GM23338 (cell line): ENCODE measurements around the gene FGFR3. TPM values are rescaled to one million over a fixed set of nuclear protein-coding genes. Genes with fewer than 3 reads are reported as not detected.

Experiments
- ATAC-seq: fragments of 200-7000 bp; cut with Tn5 transposase; 3 replicates; pipeline ENCODE4 v1.9.1; 2020
- DNase-seq: peaks from one replicate; pipeline ENCODE4 v3.0.0-alpha.2; 2015; ENCODE audit warnings: low spot score
- H2AFZ ChIP-seq: fragments of 200-600 bp; sonication (generic); 2 replicates; pipeline ENCODE4 v1.8.0; 2016; ENCODE audit warnings: antibody characterized with exemption, mild to moderate bottlenecking, moderate library complexity
- H3F3A ChIP-seq: fragments of 200-600 bp; sonication (generic); replicated peaks from 2 replicates; pipeline ENCODE4 v1.8.0; 2017; ENCODE audit warnings: antibody characterized with exemption, mixed run types, low read depth
- H3K27ac ChIP-seq: fragments of 200-600 bp; sonication (generic); 2 replicates; pipeline ENCODE4 v1.6.1; 2016; ENCODE audit warnings: low read depth
- H3K27me3 ChIP-seq: fragments of 200-600 bp; sonication (generic); 2 replicates; pipeline ENCODE4 v1.8.0; 2016; ENCODE audit warnings: mild to moderate bottlenecking, mixed run types, moderate library complexity; ENCODE audit not compliant: insufficient read depth
- H3K36me3 ChIP-seq: fragments of 200-600 bp; sonication (generic); 2 replicates; pipeline ENCODE4 v1.8.0; 2016; ENCODE audit warnings: mild to moderate bottlenecking; ENCODE audit not compliant: insufficient read depth
- H3K4me1 ChIP-seq: fragments of 200-600 bp; sonication (generic); 2 replicates; pipeline ENCODE4 v1.8.0; 2016; ENCODE audit warnings: mild to moderate bottlenecking, moderate library complexity; ENCODE audit not compliant: insufficient read depth
- H3K4me2 ChIP-seq: fragments of 200-600 bp; sonication (generic); 2 replicates; pipeline ENCODE4 v1.7.1; 2017; ENCODE audit warnings: mixed run types
- H3K4me3 ChIP-seq: fragments of 200-600 bp; sonication (generic); 2 replicates; pipeline ENCODE4 v1.6.1; 2016; ENCODE audit warnings: mixed run types
- H3K79me2 ChIP-seq: fragments of 200-600 bp; sonication (generic); replicated peaks from 2 replicates; pipeline ENCODE4 v1.8.0; 2017; ENCODE audit warnings: mild to moderate bottlenecking; ENCODE audit not compliant: insufficient read depth
- H3K9me2 ChIP-seq: fragments of 200-600 bp; sonication (generic); 2 replicates; pipeline ENCODE4 v1.8.0; 2017; ENCODE audit not compliant: insufficient read depth
- H4K20me1 ChIP-seq: fragments of 200-600 bp; sonication (generic); replicated peaks from 2 replicates; pipeline ENCODE4 v1.8.0; 2017; ENCODE audit warnings: mild to moderate bottlenecking; ENCODE audit not compliant: insufficient read depth
- H3K27ac Mint-ChIP-seq: 2 replicates; pipeline ENCODE4 v1.8.0; 2020; ENCODE audit warnings: inconsistent platforms, mild to moderate bottlenecking, moderate library complexity, mixed read lengths
- H3K27me3 Mint-ChIP-seq: 3 replicates; pipeline ENCODE4 v1.8.0; 2022; ENCODE audit warnings: low read depth, mild to moderate bottlenecking, moderate library complexity, mixed read lengths, inconsistent platforms; ENCODE audit not compliant: insufficient read depth, poor library complexity
- H3K36me3 Mint-ChIP-seq: 3 replicates; pipeline ENCODE4 v1.8.0; 2021; ENCODE audit warnings: low read depth, mild to moderate bottlenecking, inconsistent platforms, moderate library complexity, mixed read lengths
- H3K4me1 Mint-ChIP-seq: 3 replicates; pipeline ENCODE4 v1.8.0; 2020; ENCODE audit warnings: mild to moderate bottlenecking, inconsistent platforms, mixed read lengths
- H3K4me3 Mint-ChIP-seq: 3 replicates; pipeline ENCODE4 v1.8.0; 2021; ENCODE audit warnings: moderate library complexity, mild to moderate bottlenecking, inconsistent platforms, mixed read lengths
- H3K9me3 Mint-ChIP-seq: 3 replicates; pipeline ENCODE4 v1.8.0; 2020; ENCODE audit warnings: moderate library complexity, mild to moderate bottlenecking, inconsistent platforms, mixed read lengths
- CREB1 ChIP-seq: fragments of 250-450 bp; sonication (Bioruptor Pico); IDR thresholded peaks from 2 replicates; pipeline ENCODE4 v1.5.0; 2020; ENCODE audit warnings: low read depth, mild to moderate bottlenecking, moderate library complexity
- EZH2 ChIP-seq: fragments of 200-600 bp; sonication (generic); IDR thresholded peaks from one replicate; pipeline ENCODE4 v1.8.0; 2017; ENCODE audit warnings: antibody characterized with exemption, mild to moderate bottlenecking, low read depth; ENCODE audit not compliant: unreplicated experiment
- EZH2phosphoT487 ChIP-seq: fragments of 200-600 bp; sonication (generic); IDR thresholded peaks from one replicate; pipeline ENCODE4 v1.8.1; 2018; ENCODE audit warnings: antibody characterized with exemption; ENCODE audit not compliant: unreplicated experiment
- JUNB ChIP-seq: IDR thresholded peaks from one replicate; pipeline ENCODE4 v1.6.1; 2016; ENCODE audit warnings: antibody characterized with exemption; ENCODE audit not compliant: unreplicated experiment
- NANOG ChIP-seq: IDR thresholded peaks from 2 replicates; pipeline ENCODE4 v1.6.1; 2016; ENCODE audit warnings: antibody characterized with exemption, borderline replicate concordance
- POLR2AphosphoS5 ChIP-seq: IDR thresholded peaks from 2 replicates; pipeline ENCODE4 v1.6.1; 2016; ENCODE audit warnings: antibody characterized with exemption, low read depth
- STAT1 ChIP-seq: IDR thresholded peaks from one replicate; pipeline ENCODE4 v1.6.1; 2016; ENCODE audit warnings: antibody characterized with exemption; ENCODE audit not compliant: unreplicated experiment
- ZNF114 ChIP-seq: fragments of 250-450 bp; sonication (Bioruptor Pico); IDR thresholded peaks from 2 replicates; pipeline ENCODE4 v1.5.0; 2020; ENCODE audit warnings: mild to moderate bottlenecking, moderate library complexity
- ZNF331 ChIP-seq: fragments of 250-450 bp; sonication (Bioruptor Pico); IDR thresholded peaks from 2 replicates; pipeline ENCODE4 v1.5.0; 2020; ENCODE audit warnings: low read depth, mild to moderate bottlenecking, moderate library complexity
- polyA plus RNA-seq: library from polyadenylated mRNA; unstranded; fragments of >200 nt; fragmentation: Nextera tagmentation; extraction: Ambion mirVana; gene quantifications from 2 replicates; pipeline ENCODE4 v1.2.1, GENCODE V29; 2016
- total RNA-seq: library from RNA; depleted of rRNA; stranded (reverse); fragments of >200 nt; shearing (Covaris generic); gene quantifications from 2 replicates; pipeline ENCODE4 v1.2.3, GENCODE V29; 2014
- TF ChIP-seq, protein P1 (sequence below): IDR thresholded peaks from 2 replicates; pipeline ENCODE4 v1.6.1; 2016; ENCODE audit warnings: antibody characterized with exemption
- TF ChIP-seq, protein P2 (sequence below): IDR thresholded peaks from one replicate; pipeline ENCODE4 v1.6.1; 2018; ENCODE audit warnings: antibody characterized with exemption; ENCODE audit not compliant: unreplicated experiment

The FGFR3 gene
- total and polyA plus RNA-seq, 2 experiments from 2014 or later, result 3.6 to 17.4 TPM

DNA sequence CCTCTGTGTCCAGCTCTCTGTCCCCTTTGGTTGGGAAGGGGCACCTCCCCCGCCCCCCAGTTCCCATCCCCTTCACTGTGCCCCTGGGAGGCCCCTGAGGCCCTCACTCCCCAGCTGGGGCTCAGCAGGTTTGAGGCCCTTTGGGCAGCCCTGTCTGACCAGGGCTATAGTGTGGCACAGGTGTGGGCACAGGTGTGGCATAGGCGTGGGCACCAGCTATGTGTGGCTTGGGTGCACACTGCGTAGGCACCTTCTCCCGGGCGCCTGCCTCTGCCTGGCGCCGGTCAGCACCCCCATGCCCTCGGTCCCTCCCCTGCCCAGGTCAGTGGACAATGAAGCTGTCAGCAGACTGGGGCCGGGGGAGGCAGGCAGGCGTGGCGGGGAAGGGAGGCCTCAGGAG, 7.5 kb upstream of the FGFR3 start:
- ATAC-seq, result no peak
- no peak overlapping the region for H3K4me3 Mint-ChIP-seq
- H3K27ac Mint-ChIP-seq, result no peak overlapping the region

DNA sequence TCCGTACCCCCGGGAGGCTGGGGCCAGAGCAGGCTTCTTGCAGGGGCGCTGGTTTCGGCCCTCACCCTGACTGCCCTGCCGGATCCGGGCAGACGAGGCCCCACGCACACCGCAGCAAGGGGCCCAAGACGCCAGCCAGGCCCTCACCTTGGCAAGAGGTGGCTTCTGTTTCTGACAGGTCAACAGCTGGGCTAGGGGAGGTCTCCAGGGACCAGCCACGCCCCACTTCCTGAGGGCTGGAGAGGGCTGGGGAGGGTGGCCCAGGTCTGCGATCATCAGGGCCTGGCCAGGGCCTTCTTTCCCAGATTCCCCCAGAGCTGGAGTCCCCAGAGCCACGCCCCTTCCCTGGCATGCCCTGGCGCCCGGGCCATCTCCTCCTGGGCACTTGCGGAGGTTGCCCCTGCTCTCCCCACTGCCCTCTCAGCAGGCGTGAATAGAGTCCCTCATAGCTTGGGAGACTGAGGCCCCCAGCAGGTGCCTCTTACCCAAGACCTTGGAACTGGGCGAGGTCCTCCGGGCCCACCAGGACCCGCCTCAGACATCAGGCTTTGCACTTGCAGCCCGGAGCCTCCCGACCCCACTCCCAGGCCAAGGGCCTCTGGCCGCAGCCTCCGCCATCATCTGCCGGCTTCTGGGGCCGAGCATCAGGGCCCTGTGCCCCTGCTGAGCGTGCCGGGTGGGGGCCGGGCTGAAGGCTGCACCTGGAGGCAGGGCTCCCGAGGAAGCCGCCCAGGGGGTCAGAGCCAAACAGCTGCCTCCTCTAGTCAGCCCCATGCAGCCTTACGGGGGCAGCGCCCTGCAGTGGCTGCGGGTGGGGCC, 6.3 kb upstream of the FGFR3 start:
- Mint-ChIP-seq H3K4me1 (peaks cover 2% of the 10 kb centered on the region; the same call in 2 of the 3 replicates), H3K27me3 (peaks cover 15% of the 10 kb centered on the region), H3K36me3 (no peaks in the 10 kb centered on the region), H3K9me3 (no peaks in the 10 kb centered on the region), H3K4me3 (no peak overlapping the region), H3K27ac (no peak overlapping the region)
- DNase-seq, result no peak
- H4K20me1 ChIP-seq, result no peaks in the 10 kb centered on the region
- ATAC-seq, result no peak; the same call in 2 of the 3 replicates
- H3K4me1 ChIP-seq, result no peaks in the 10 kb centered on the region
- H3K36me3 ChIP-seq, result no peaks in the 10 kb centered on the region
- no peak overlapping the region for H3K4me3 ChIP-seq
- H3K9me2 ChIP-seq, result no peaks in the 10 kb centered on the region
- H2AFZ ChIP-seq, result no peak overlapping the region
- H3K27ac ChIP-seq, result no peak overlapping the region
- no peaks in the 10 kb centered on the region for H3K79me2 ChIP-seq
- H3K4me2 ChIP-seq, result no peak overlapping the region
- H3F3A ChIP-seq, result no peaks in the 10 kb centered on the region
- peaks cover 20% of the 10 kb centered on the region for H3K27me3 ChIP-seq
- TF ChIP-seq, protein P1, sequence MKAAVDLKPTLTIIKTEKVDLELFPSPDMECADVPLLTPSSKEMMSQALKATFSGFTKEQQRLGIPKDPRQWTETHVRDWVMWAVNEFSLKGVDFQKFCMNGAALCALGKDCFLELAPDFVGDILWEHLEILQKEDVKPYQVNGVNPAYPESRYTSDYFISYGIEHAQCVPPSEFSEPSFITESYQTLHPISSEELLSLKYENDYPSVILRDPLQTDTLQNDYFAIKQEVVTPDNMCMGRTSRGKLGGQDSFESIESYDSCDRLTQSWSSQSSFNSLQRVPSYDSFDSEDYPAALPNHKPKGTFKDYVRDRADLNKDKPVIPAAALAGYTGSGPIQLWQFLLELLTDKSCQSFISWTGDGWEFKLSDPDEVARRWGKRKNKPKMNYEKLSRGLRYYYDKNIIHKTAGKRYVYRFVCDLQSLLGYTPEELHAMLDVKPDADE, result no peak

More for the DNA sequence above, 7.5 kb upstream of the FGFR3 start:
- Histone ChIP-seq H3K4me2 (no peak overlapping the region), H3K36me3 (no peaks in the 10 kb centered on the region), H3K4me1 (no peaks in the 10 kb centered on the region), H3K27ac (no peak overlapping the region), H3K79me2 (no peaks in the 10 kb centered on the region), H3K27me3 (peaks cover 8% of the 10 kb centered on the region; the same call in 1 of the 2 replicates), H3K9me2 (no peaks in the 10 kb centered on the region), H2AFZ (no peak overlapping the region), H3K4me3 (no peak overlapping the region), H3F3A (no peaks in the 10 kb centered on the region), H4K20me1 (no peaks in the 10 kb centered on the region)
- peaks cover 8% of the 10 kb centered on the region for H3K27me3 Mint-ChIP-seq
- no peaks in the 10 kb centered on the region for H3K9me3 Mint-ChIP-seq
- DNase-seq, result no peak
- TF ChIP-seq, protein P2, sequence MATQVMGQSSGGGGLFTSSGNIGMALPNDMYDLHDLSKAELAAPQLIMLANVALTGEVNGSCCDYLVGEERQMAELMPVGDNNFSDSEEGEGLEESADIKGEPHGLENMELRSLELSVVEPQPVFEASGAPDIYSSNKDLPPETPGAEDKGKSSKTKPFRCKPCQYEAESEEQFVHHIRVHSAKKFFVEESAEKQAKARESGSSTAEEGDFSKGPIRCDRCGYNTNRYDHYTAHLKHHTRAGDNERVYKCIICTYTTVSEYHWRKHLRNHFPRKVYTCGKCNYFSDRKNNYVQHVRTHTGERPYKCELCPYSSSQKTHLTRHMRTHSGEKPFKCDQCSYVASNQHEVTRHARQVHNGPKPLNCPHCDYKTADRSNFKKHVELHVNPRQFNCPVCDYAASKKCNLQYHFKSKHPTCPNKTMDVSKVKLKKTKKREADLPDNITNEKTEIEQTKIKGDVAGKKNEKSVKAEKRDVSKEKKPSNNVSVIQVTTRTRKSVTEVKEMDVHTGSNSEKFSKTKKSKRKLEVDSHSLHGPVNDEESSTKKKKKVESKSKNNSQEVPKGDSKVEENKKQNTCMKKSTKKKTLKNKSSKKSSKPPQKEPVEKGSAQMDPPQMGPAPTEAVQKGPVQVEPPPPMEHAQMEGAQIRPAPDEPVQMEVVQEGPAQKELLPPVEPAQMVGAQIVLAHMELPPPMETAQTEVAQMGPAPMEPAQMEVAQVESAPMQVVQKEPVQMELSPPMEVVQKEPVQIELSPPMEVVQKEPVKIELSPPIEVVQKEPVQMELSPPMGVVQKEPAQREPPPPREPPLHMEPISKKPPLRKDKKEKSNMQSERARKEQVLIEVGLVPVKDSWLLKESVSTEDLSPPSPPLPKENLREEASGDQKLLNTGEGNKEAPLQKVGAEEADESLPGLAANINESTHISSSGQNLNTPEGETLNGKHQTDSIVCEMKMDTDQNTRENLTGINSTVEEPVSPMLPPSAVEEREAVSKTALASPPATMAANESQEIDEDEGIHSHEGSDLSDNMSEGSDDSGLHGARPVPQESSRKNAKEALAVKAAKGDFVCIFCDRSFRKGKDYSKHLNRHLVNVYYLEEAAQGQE, result no peak
- TF ChIP-seq, protein P1, result no peak
- TF ChIP-seq POLR2AphosphoS5, result no peak
- no peak for TF ChIP-seq CREB1 (CRISPR knock-in tag)
- no peak for TF ChIP-seq ZNF114 (CRISPR knock-in tag)
- no peak for TF ChIP-seq NANOG
- no peak for TF ChIP-seq EZH2phosphoT487
- no peak for TF ChIP-seq ZNF331 (CRISPR knock-in tag)
- TF ChIP-seq JUNB, result no peak
- no peak for TF ChIP-seq STAT1
- TF ChIP-seq EZH2, result no peak
- H3K4me1 Mint-ChIP-seq, result peaks cover 2% of the 10 kb centered on the region; the same call in 2 of the 3 replicates
- H3K36me3 Mint-ChIP-seq, result no peaks in the 10 kb centered on the region
